Vagina (tissue), 2 donors: ENCODE measurements around the gene ARHGAP23. TPM values are rescaled to one million over a fixed set of nuclear protein-coding genes. Genes with fewer than 3 reads are reported as not detected.

Experiments
- DNase-seq, 2 donors: peaks; one replicate each; pipeline ENCODE4 v3.0.0-alpha.2; 2017; ENCODE audit errors: extremely low spot score in 2 of 2
- H3K27ac ChIP-seq: fragments of 200-600 bp; sonication (generic); one replicate; pipeline ENCODE4 v1.5.1; 2019
- H3K27me3 ChIP-seq: fragments of 200-600 bp; sonication (generic); one replicate; pipeline ENCODE4 v1.5.1; 2019
- H3K36me3 ChIP-seq, 2 donors: fragments of 200-600 bp; sonication (generic); one replicate each; pipeline ENCODE4 v1.5.1; 2017 to 2019
- H3K4me1 ChIP-seq: fragments of 200-600 bp; sonication (generic); one replicate; pipeline ENCODE4 v1.5.1; 2019
- H3K4me3 ChIP-seq, 2 donors: fragments of 200-600 bp; sonication (generic); 1 replicate in 1 of 2; 2 replicates in 1 of 2; pipeline ENCODE4 v1.5.1; 2016 to 2019
- H3K9me3 ChIP-seq: fragments of 200-600 bp; sonication (generic); one replicate; pipeline ENCODE4 v1.5.1; 2019
- POLR2A ChIP-seq, 2 donors: fragments of 450-650 bp; IDR thresholded peaks; one replicate each; pipeline ENCODE4 v1.6.1; 2017; ENCODE audit warnings: antibody characterized with exemption in 2 of 2, mild to moderate bottlenecking in 2 of 2, moderate library complexity in 2 of 2
- POLR2AphosphoS5 ChIP-seq, 2 donors: sonication (generic); formaldehyde crosslinking; IDR thresholded peaks; one replicate each; pipeline ENCODE4 v1.9.0; 2017; ENCODE audit warnings: antibody characterized with exemption in 2 of 2, mild to moderate bottlenecking in 2 of 2, low read depth in 1 of 2; ENCODE audit not compliant: insufficient read depth in 1 of 2
- intact Hi-C: fragments of 100-400 bp; cut with DNase I; formaldehyde crosslinking; loops from one replicate; pipeline ENCODE4 v1.15.1; 2023
- total RNA-seq: library from RNA; depleted of rRNA; stranded (reverse); fragments of >200 nt; gene quantifications from one replicate; pipeline ENCODE4 v1.2.3, GENCODE V29; 2016
- TF ChIP-seq, protein P1 (sequence below), 3 experiments: fragments of 450-650 bp in 2 of 3; fragments of 200-600 bp in 1 of 3; sonication (generic) in 1 of 3; IDR thresholded peaks; one replicate each; pipeline ENCODE4 v1.5.1; 2017 to 2019; ENCODE audit warnings: antibody characterized with exemption in 3 of 3, mild to moderate bottlenecking in 2 of 3, moderate library complexity in 2 of 3

Gene ARHGAP23
- total RNA-seq, 1 donor from 2014 or later = 70.2 TPM

DNA sequence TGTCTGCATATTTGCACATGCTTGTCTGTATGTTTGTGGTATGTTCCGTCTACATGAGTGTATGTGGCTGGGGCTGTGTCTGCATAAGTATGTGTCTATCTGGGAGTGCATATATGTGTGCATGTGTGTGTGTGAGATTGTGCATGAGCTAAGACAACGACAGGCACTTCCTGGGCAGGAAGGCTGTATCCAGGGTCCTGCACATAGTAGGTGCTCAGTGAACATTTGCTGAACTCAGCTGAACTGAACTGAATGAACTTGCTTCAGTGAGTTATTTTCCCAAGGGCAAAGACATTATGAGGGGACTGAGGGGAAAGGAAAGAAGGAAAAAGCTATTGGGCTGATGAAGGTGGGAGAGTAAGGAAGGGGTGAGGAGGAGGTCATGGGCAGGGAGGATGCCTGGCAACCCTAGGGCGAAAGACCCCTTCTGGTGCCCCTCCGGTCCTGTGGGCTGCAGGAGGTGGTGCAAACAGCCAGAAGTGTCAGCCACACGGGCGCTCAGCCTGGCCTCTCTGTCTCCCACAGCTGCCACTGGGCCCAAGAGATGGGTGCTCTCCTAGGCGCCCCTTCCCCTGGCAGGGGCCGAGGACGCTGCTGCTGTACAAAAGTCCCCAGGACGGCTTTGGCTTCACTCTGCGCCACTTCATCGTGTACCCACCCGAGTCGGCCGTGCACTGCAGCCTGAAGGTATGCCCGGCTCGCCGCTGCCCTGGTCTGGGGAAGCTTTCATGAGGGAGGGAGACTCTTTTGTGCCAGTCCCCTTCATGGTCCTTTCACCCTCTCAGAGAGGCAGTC, 29.5 kb downstream of the ARHGAP23 start:
- TF ChIP-seq POLR2AphosphoS5 (IDR thresholded peaks at IDR 0.05; ENCODE audit: insufficient read depth in 1 of 2, low read depth in 1 of 2) (no peak), POLR2A (IDR thresholded peaks at IDR 0.05) (no peak)
- TF ChIP-seq, protein P1, sequence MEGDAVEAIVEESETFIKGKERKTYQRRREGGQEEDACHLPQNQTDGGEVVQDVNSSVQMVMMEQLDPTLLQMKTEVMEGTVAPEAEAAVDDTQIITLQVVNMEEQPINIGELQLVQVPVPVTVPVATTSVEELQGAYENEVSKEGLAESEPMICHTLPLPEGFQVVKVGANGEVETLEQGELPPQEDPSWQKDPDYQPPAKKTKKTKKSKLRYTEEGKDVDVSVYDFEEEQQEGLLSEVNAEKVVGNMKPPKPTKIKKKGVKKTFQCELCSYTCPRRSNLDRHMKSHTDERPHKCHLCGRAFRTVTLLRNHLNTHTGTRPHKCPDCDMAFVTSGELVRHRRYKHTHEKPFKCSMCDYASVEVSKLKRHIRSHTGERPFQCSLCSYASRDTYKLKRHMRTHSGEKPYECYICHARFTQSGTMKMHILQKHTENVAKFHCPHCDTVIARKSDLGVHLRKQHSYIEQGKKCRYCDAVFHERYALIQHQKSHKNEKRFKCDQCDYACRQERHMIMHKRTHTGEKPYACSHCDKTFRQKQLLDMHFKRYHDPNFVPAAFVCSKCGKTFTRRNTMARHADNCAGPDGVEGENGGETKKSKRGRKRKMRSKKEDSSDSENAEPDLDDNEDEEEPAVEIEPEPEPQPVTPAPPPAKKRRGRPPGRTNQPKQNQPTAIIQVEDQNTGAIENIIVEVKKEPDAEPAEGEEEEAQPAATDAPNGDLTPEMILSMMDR (IDR thresholded peaks at IDR 0.05) = no peak
- Histone ChIP-seq H3K9me3 (no peaks in the 10 kb centered on the region), H3K27ac (no peak overlapping the region), H3K4me3 (no peak overlapping the region), H3K4me1 (peaks cover 43% of the 10 kb centered on the region), H3K36me3 (peaks cover 0 to 25% of the 10 kb centered on the region in 2 donors), H3K27me3 (no peaks in the 10 kb centered on the region)
- intact Hi-C loops = no loop called here
- no peak for DNase-seq

DNA sequence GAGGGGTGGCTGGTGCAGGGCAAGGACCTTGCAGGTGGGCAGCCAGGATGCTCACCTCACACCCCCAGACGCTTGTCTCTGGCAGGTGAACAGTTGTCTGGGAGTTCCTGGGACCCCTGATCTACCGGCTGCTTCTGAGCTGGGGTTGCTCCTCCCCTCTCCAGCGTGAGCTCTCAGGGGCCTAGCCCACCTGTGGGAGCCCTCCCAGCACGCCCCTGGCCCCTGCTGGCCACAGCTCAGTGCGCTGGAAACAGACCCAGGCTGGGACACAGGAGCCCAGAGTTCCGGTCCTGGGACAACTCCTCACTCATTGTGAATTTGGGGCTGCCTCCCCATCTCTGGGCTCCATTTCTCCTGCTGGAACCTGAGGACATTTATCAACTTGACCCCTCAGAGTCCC, 30.3 kb downstream of the ARHGAP23 start:
- TF ChIP-seq POLR2A (IDR thresholded peaks at IDR 0.05) = no peak
- TF ChIP-seq POLR2AphosphoS5 (IDR thresholded peaks at IDR 0.05; ENCODE audit: insufficient read depth in 1 of 2, low read depth in 1 of 2) = no peak
- TF ChIP-seq, protein P1 (IDR thresholded peaks at IDR 0.05) = no peak
- Histone ChIP-seq H3K27me3 (no peaks in the 10 kb centered on the region), H3K9me3 (no peaks in the 10 kb centered on the region), H3K4me3 (no peak overlapping the region), H3K36me3 (peaks cover 0 to 25% of the 10 kb centered on the region in 2 donors), H3K27ac (no peak overlapping the region), H3K4me1 (peaks cover 44% of the 10 kb centered on the region)
- intact Hi-C loops = no loop called here
- DNase-seq = no peak

DNA sequence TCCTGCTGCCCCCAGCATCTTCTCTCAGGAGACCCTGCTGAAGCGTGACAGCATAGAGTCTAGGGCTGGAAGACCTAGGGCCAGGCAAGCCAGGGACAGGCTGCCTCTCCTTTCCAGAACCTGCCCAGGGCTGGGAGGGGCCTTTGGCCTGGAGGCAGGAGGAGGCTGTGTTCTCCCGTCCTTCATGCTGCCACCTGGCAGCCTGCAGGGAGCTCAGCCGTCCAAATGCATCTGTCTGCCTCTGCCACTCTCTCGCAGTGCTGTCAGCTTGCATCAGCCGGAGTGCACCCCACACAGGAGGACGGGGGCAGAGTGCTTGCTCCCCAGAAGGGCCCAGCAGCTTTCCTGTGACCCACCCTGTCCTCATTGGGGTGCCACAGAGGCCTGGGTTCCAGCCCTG, 31.3 kb downstream of the ARHGAP23 start:
- TF ChIP-seq, protein P1 (IDR thresholded peaks at IDR 0.05) = no peak
- TF ChIP-seq POLR2A (IDR thresholded peaks at IDR 0.05) (no peak), POLR2AphosphoS5 (IDR thresholded peaks at IDR 0.05; ENCODE audit: insufficient read depth in 1 of 2, low read depth in 1 of 2) (no peak)
- H3K36me3 ChIP-seq = peaks cover 0 to 25% of the 10 kb centered on the region in 2 donors
- H3K4me3 ChIP-seq = no peak overlapping the region
- DNase-seq = no peak
- H3K27me3 ChIP-seq = no peaks in the 10 kb centered on the region
- H3K27ac ChIP-seq = no peak overlapping the region
- H3K4me1 ChIP-seq = peaks cover 49% of the 10 kb centered on the region
- intact Hi-C loops = no loop called here
- H3K9me3 ChIP-seq = no peaks in the 10 kb centered on the region

DNA sequence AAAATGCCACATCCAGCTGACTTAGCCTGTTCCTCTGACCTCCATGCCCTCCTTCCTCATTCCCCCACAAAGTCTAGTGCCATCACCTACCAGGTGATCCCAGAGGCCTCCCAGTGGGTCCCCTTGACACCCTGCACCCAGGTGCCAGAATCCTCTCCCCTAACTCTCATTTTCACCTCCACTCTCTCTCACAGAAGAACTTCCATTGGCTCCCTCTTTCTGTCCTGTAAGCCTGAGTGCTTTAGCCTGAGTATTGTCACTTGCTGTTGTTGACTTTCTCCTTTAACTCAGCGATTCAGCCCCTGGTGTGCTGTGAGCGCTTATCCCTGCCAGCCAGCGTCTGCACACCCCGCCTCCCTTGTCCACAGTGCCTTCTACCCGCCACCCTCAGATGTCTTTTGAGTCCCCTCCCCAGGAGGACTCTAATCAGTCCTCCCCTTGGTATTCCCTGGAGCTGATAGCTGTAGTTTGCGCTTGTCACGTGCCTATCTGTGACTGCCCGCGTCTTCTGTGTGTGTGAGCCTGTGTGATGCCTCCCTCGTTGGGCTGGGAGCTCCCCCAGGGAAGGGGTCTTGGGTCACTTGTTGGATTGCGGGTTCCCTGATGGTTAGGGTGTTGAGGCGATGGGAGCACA, 31.9 kb downstream of the ARHGAP23 start:
- TF ChIP-seq POLR2A (IDR thresholded peaks at IDR 0.05) (no peak), POLR2AphosphoS5 (IDR thresholded peaks at IDR 0.05; ENCODE audit: insufficient read depth in 1 of 2, low read depth in 1 of 2) (no peak)
- TF ChIP-seq, protein P1 (IDR thresholded peaks at IDR 0.05) = no peak
- peaks cover 49% of the 10 kb centered on the region for H3K4me1 ChIP-seq
- H3K27me3 ChIP-seq = no peaks in the 10 kb centered on the region
- no peak for DNase-seq
- H3K4me3 ChIP-seq = no peak overlapping the region
- H3K27ac ChIP-seq = no peak overlapping the region
- peaks cover 0 to 25% of the 10 kb centered on the region in 2 donors for H3K36me3 ChIP-seq
- intact Hi-C loops = no loop called here
- no peaks in the 10 kb centered on the region for H3K9me3 ChIP-seq
